ENCODE results near the gene CYS1.

GRCh38 chr2:10038716-10039115 is 41.5 kb downstream of the CYS1 start:
- TF ChIP-seq, protein P1, sequence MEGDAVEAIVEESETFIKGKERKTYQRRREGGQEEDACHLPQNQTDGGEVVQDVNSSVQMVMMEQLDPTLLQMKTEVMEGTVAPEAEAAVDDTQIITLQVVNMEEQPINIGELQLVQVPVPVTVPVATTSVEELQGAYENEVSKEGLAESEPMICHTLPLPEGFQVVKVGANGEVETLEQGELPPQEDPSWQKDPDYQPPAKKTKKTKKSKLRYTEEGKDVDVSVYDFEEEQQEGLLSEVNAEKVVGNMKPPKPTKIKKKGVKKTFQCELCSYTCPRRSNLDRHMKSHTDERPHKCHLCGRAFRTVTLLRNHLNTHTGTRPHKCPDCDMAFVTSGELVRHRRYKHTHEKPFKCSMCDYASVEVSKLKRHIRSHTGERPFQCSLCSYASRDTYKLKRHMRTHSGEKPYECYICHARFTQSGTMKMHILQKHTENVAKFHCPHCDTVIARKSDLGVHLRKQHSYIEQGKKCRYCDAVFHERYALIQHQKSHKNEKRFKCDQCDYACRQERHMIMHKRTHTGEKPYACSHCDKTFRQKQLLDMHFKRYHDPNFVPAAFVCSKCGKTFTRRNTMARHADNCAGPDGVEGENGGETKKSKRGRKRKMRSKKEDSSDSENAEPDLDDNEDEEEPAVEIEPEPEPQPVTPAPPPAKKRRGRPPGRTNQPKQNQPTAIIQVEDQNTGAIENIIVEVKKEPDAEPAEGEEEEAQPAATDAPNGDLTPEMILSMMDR (conservative IDR thresholded peaks at IDR 0.05; ENCODE audit: low read length): no peak
- TF ChIP-seq EZH2phosphoT487 (IDR thresholded peaks at IDR 0.05; ENCODE audit: borderline replicate concordance, low read depth, low read length): no peak
